ENCODE results near the gene TMEM108.

- TF ChIP-seq CTCF (IDR thresholded peaks at IDR 0.05) (no peak), ZFX (IDR thresholded peaks at IDR 0.05; ENCODE audit: borderline replicate concordance) (no peak)
Measured at GRCh38 chr3:133208184-133208583, 170.0 kb downstream of the TMEM108 start.

Data from 22Rv1 (cell line).